Vagina (tissue), 2 donors: Measurements from ENCODE around the gene ZNF292. TPM values are rescaled to one million over a fixed set of nuclear protein-coding genes. Genes with fewer than 3 reads are reported as not detected.
A peak's percentile ranks its signal among the peaks of the same experiment; 100 is the strongest.
"Not testable (repeated sequence)": the region's sequence is repeated elsewhere in the genome, so short reads cannot be mapped to it uniquely, and the experiment has no call there.

Experiments
- DNase-seq, 2 donors: peaks; one replicate each; pipeline ENCODE4 v3.0.0-alpha.2; 2017; ENCODE audit errors: extremely low spot score in 2 of 2
- H3K27ac ChIP-seq: fragments of 200-600 bp; sonication (generic); one replicate; pipeline ENCODE4 v1.5.1; 2019
- H3K27me3 ChIP-seq: fragments of 200-600 bp; sonication (generic); one replicate; pipeline ENCODE4 v1.5.1; 2019
- H3K36me3 ChIP-seq, 2 donors: fragments of 200-600 bp; sonication (generic); one replicate each; pipeline ENCODE4 v1.5.1; 2017 to 2019
- H3K4me1 ChIP-seq: fragments of 200-600 bp; sonication (generic); one replicate; pipeline ENCODE4 v1.5.1; 2019
- H3K4me3 ChIP-seq, 2 donors: fragments of 200-600 bp; sonication (generic); 1 replicate in 1 of 2; 2 replicates in 1 of 2; pipeline ENCODE4 v1.5.1; 2016 to 2019
- H3K9me3 ChIP-seq: fragments of 200-600 bp; sonication (generic); one replicate; pipeline ENCODE4 v1.5.1; 2019
- POLR2A ChIP-seq, 2 donors: fragments of 450-650 bp; IDR thresholded peaks; one replicate each; pipeline ENCODE4 v1.6.1; 2017; ENCODE audit warnings: antibody characterized with exemption in 2 of 2, mild to moderate bottlenecking in 2 of 2, moderate library complexity in 2 of 2
- POLR2AphosphoS5 ChIP-seq, 2 donors: sonication (generic); formaldehyde crosslinking; IDR thresholded peaks; one replicate each; pipeline ENCODE4 v1.9.0; 2017; ENCODE audit warnings: antibody characterized with exemption in 2 of 2, mild to moderate bottlenecking in 2 of 2, low read depth in 1 of 2; ENCODE audit not compliant: insufficient read depth in 1 of 2
- intact Hi-C: fragments of 100-400 bp; cut with DNase I; formaldehyde crosslinking; loops from one replicate; pipeline ENCODE4 v1.15.1; 2023
- total RNA-seq: library from RNA; depleted of rRNA; stranded (reverse); fragments of >200 nt; gene quantifications from one replicate; pipeline ENCODE4 v1.2.3, GENCODE V29; 2016
- TF ChIP-seq, protein P1 (sequence below), 3 experiments: fragments of 450-650 bp in 2 of 3; fragments of 200-600 bp in 1 of 3; sonication (generic) in 1 of 3; IDR thresholded peaks; one replicate each; pipeline ENCODE4 v1.5.1; 2017 to 2019; ENCODE audit warnings: antibody characterized with exemption in 3 of 3, mild to moderate bottlenecking in 2 of 3, moderate library complexity in 2 of 3

The ZNF292 gene
- total RNA-seq, 1 donor from 2014 or later = 41.5 TPM

- intact Hi-C loops = no loop called here
- Histone ChIP-seq H3K4me1 (no peaks in the 10 kb centered on the region), H3K9me3 (no peaks in the 10 kb centered on the region), H3K36me3 (peaks cover 0 to 10% of the 10 kb centered on the region in 2 donors), H3K27me3 (no peaks in the 10 kb centered on the region), H3K4me3 (no peak overlapping the region), H3K27ac (no peak overlapping the region)
- DNase-seq = no peak
- TF ChIP-seq POLR2AphosphoS5 (IDR thresholded peaks at IDR 0.05; ENCODE audit: insufficient read depth in 1 of 2, low read depth in 1 of 2) = no peak
- TF ChIP-seq, protein P1, sequence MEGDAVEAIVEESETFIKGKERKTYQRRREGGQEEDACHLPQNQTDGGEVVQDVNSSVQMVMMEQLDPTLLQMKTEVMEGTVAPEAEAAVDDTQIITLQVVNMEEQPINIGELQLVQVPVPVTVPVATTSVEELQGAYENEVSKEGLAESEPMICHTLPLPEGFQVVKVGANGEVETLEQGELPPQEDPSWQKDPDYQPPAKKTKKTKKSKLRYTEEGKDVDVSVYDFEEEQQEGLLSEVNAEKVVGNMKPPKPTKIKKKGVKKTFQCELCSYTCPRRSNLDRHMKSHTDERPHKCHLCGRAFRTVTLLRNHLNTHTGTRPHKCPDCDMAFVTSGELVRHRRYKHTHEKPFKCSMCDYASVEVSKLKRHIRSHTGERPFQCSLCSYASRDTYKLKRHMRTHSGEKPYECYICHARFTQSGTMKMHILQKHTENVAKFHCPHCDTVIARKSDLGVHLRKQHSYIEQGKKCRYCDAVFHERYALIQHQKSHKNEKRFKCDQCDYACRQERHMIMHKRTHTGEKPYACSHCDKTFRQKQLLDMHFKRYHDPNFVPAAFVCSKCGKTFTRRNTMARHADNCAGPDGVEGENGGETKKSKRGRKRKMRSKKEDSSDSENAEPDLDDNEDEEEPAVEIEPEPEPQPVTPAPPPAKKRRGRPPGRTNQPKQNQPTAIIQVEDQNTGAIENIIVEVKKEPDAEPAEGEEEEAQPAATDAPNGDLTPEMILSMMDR (IDR thresholded peaks at IDR 0.05) = no peak
- no peak for TF ChIP-seq POLR2A (IDR thresholded peaks at IDR 0.05)
These were observed 75.4 kb downstream of the ZNF292 start for GRCh38 chr6:87230801-87231200.

- H3K4me1 ChIP-seq = no peaks in the 10 kb centered on the region
- H3K9me3 ChIP-seq = no peaks in the 10 kb centered on the region
- TF ChIP-seq, protein P1 (IDR thresholded peaks at IDR 0.05) = peak; percentile 20 to 38 (median 28)
- TF ChIP-seq POLR2A (IDR thresholded peaks at IDR 0.05) = no peak
- no peaks in the 10 kb centered on the region for H3K27me3 ChIP-seq
- no peak overlapping the region for H3K27ac ChIP-seq
- intact Hi-C loops = no loop called here
- DNase-seq = no peak
- H3K36me3 ChIP-seq = no peaks in the 10 kb centered on the region
- no peak overlapping the region for H3K4me3 ChIP-seq
These were observed 82.4 kb downstream of the ZNF292 start for GRCh38 chr6:87237804-87238203.

GRCh38 chr6:87239098-87239635 is 83.8 kb downstream of the ZNF292 start:
- H3K9me3 ChIP-seq, H3K36me3 ChIP-seq, DNase-seq, intact Hi-C loops, H3K27ac ChIP-seq, H3K27me3 ChIP-seq, H3K4me1 ChIP-seq, H3K4me3 ChIP-seq: not testable (repeated sequence)

- TF ChIP-seq POLR2AphosphoS5 (IDR thresholded peaks at IDR 0.05; ENCODE audit: insufficient read depth in 1 of 2, low read depth in 1 of 2) (no peak), POLR2A (IDR thresholded peaks at IDR 0.05) (no peak)
- TF ChIP-seq, protein P1 (IDR thresholded peaks at IDR 0.05) = no peak
- intact Hi-C loops = no loop called here
- no peaks in the 10 kb centered on the region for H3K4me1 ChIP-seq
These were observed 85.9 kb downstream of the ZNF292 start for GRCh38 chr6:87241304-87241703.

GRCh38 chr6:87242311-87242710 is 86.9 kb downstream of the ZNF292 start:
- H3K27ac ChIP-seq = no peak overlapping the region
- intact Hi-C loops = no loop called here
- no peaks in the 10 kb centered on the region for H3K4me1 ChIP-seq
- peaks cover 3 to 33% of the 10 kb centered on the region in 2 donors for H3K36me3 ChIP-seq
- no peaks in the 10 kb centered on the region for H3K27me3 ChIP-seq
- no peaks in the 10 kb centered on the region for H3K9me3 ChIP-seq
- DNase-seq = no peak
- H3K4me3 ChIP-seq = no peak overlapping the region
- TF ChIP-seq, protein P1 (IDR thresholded peaks at IDR 0.05) = no peak
- TF ChIP-seq POLR2A (IDR thresholded peaks at IDR 0.05) (no peak), POLR2AphosphoS5 (IDR thresholded peaks at IDR 0.05; ENCODE audit: insufficient read depth in 1 of 2, low read depth in 1 of 2) (no peak)

More at GRCh38 chr6:87241304-87241703, 85.9 kb downstream of the ZNF292 start:
- H3K36me3 ChIP-seq = peaks cover 3 to 23% of the 10 kb centered on the region in 2 donors
- no peak overlapping the region for H3K4me3 ChIP-seq
- no peaks in the 10 kb centered on the region for H3K27me3 ChIP-seq
- no peaks in the 10 kb centered on the region for H3K9me3 ChIP-seq
- no peak for DNase-seq
- H3K27ac ChIP-seq = no peak overlapping the region
